H9 (cell line): ENCODE data around the gene CACNA1D. TPM values are rescaled to one million over a fixed set of nuclear protein-coding genes. Genes with fewer than 3 reads are reported as not detected.

Experiments
- DNase-seq: peaks from one replicate; pipeline ENCODE4 v3.0.0-alpha.2; 2017
- H2AFZ ChIP-seq: one replicate; pipeline ENCODE4 v1.6.1; 2013; ENCODE audit warnings: mild to moderate bottlenecking, low read length, control low read depth, moderate library complexity
- H2AK5ac ChIP-seq: 2 replicates; pipeline ENCODE4 v1.6.1; 2013; ENCODE audit warnings: low read length, control low read depth, mixed read lengths; ENCODE audit not compliant: insufficient read length
- H2BK120ac ChIP-seq: one replicate; pipeline ENCODE4 v1.6.1; 2013; ENCODE audit warnings: low read depth, mild to moderate bottlenecking, low read length, control low read depth, inconsistent platforms; ENCODE audit not compliant: poor library complexity, severe bottlenecking
- H2BK12ac ChIP-seq: 2 replicates; pipeline ENCODE4 v1.6.1; 2013; ENCODE audit warnings: low read length, control low read depth, mixed read lengths, low read depth; ENCODE audit not compliant: insufficient read length
- H2BK15ac ChIP-seq: 2 replicates; pipeline ENCODE4 v1.6.1; 2013; ENCODE audit warnings: low read depth, low read length, control low read depth
- H2BK20ac ChIP-seq: one replicate; pipeline ENCODE4 v1.6.1; 2013; ENCODE audit warnings: low read depth, mild to moderate bottlenecking, low read length, control low read depth, inconsistent platforms; ENCODE audit not compliant: poor library complexity, severe bottlenecking
- H2BK5ac ChIP-seq: 2 replicates; pipeline ENCODE4 v1.6.1; 2013; ENCODE audit warnings: low read length, control low read depth, mixed read lengths; ENCODE audit not compliant: insufficient read length
- H3K14ac ChIP-seq: 2 replicates; pipeline ENCODE4 v1.6.1; 2013; ENCODE audit warnings: low read length, control low read depth; ENCODE audit not compliant: insufficient read depth
- H3K18ac ChIP-seq: 2 replicates; pipeline ENCODE4 v1.6.1; 2013; ENCODE audit warnings: low read depth, mild to moderate bottlenecking, mixed read lengths, low read length, control low read depth; ENCODE audit not compliant: insufficient read length
- H3K23ac ChIP-seq: 2 replicates; pipeline ENCODE4 v1.6.1; 2013; ENCODE audit warnings: low read length, control low read depth, mixed read lengths, low read depth; ENCODE audit not compliant: insufficient read length
- H3K23me2 ChIP-seq: 2 replicates; pipeline ENCODE4 v1.6.1; 2013; ENCODE audit warnings: low read depth, mild to moderate bottlenecking, mixed read lengths, low read length, control low read depth; ENCODE audit not compliant: insufficient read length, poor library complexity, severe bottlenecking
- H3K27ac ChIP-seq: 2 replicates; pipeline ENCODE4 v1.5.1; 2013; ENCODE audit warnings: low read length, control low read depth, mixed read lengths, low read depth; ENCODE audit not compliant: insufficient read length
- H3K27me3 ChIP-seq: 2 replicates; pipeline ENCODE4 v1.6.1; 2013; ENCODE audit warnings: low read length, control low read depth, inconsistent platforms; ENCODE audit not compliant: insufficient read depth
- H3K4ac ChIP-seq: 2 replicates; pipeline ENCODE4 v1.6.1; 2013; ENCODE audit warnings: low read depth, mild to moderate bottlenecking, control low read depth, inconsistent platforms, low read length, moderate library complexity
- H3K4me1 ChIP-seq: 2 replicates; pipeline ENCODE4 v1.6.1; 2013; ENCODE audit warnings: low read length, control low read depth, inconsistent platforms; ENCODE audit not compliant: insufficient read depth
- H3K4me2 ChIP-seq: 2 replicates; pipeline ENCODE4 v1.6.1; 2013; ENCODE audit warnings: low read length, control low read depth, mixed read lengths; ENCODE audit not compliant: insufficient read length, insufficient read depth
- H3K56ac ChIP-seq: 2 replicates; pipeline ENCODE4 v1.6.1; 2013; ENCODE audit warnings: low read depth, mild to moderate bottlenecking, mixed read lengths, low read length, control low read depth; ENCODE audit not compliant: insufficient read length
- H3K79me1 ChIP-seq: 2 replicates; pipeline ENCODE4 v1.6.1; 2013; ENCODE audit warnings: low read depth, mild to moderate bottlenecking, moderate library complexity, low read length, control low read depth, inconsistent platforms; ENCODE audit not compliant: insufficient read depth, poor library complexity, severe bottlenecking
- H3K79me2 ChIP-seq: 2 replicates; pipeline ENCODE4 v1.6.1; 2013; ENCODE audit warnings: low read length, control low read depth, inconsistent platforms; ENCODE audit not compliant: insufficient read depth
- H3K9ac ChIP-seq: 2 replicates; pipeline ENCODE4 v1.6.1; 2013; ENCODE audit warnings: low read length, control low read depth, mixed read lengths; ENCODE audit not compliant: insufficient read length; ENCODE audit errors: extremely low read depth
- H3K9me3 ChIP-seq: one replicate; pipeline ENCODE4 v1.6.1; 2013; ENCODE audit warnings: low read depth, low read length, inconsistent platforms; ENCODE audit not compliant: control insufficient read depth
- H3T11ph ChIP-seq: one replicate; pipeline ENCODE4 v1.6.1; 2013; ENCODE audit warnings: mild to moderate bottlenecking, low read length, control low read depth, inconsistent platforms
- H4K20me1 ChIP-seq: one replicate; pipeline ENCODE4 v1.6.1; 2013; ENCODE audit not compliant: control insufficient read depth, insufficient read length, insufficient read depth
- H4K5ac ChIP-seq: 2 replicates; pipeline ENCODE4 v1.6.1; 2013; ENCODE audit warnings: low read depth, mild to moderate bottlenecking, mixed read lengths, low read length, control low read depth; ENCODE audit not compliant: insufficient read length
- H4K8ac ChIP-seq: replicated peaks from 2 replicates; pipeline ENCODE4 v1.6.1; 2013; ENCODE audit warnings: low read length, control low read depth, mixed read lengths, low read depth; ENCODE audit not compliant: insufficient read length
- H4K91ac ChIP-seq: 2 replicates; pipeline ENCODE4 v1.6.1; 2013; ENCODE audit warnings: low read depth, mild to moderate bottlenecking, moderate library complexity, mixed read lengths, low read length, control low read depth; ENCODE audit not compliant: insufficient read length
- H3K27ac Mint-ChIP-seq, 3 experiments: 2 replicates in 2 of 3; 3 replicates in 1 of 3; pipeline ENCODE4 v1.8.0; 2020 to 2021; ENCODE audit warnings: mixed read lengths in 3 of 3, mild to moderate bottlenecking in 1 of 3, moderate library complexity in 1 of 3
- H3K27me3 Mint-ChIP-seq: 2 replicates; pipeline ENCODE4 v1.8.0; 2021; ENCODE audit warnings: low read depth, mild to moderate bottlenecking, moderate library complexity, mixed read lengths
- H3K36me3 Mint-ChIP-seq, 3 experiments: 2 replicates in 2 of 3; 3 replicates in 1 of 3; pipeline ENCODE4 v1.8.0; 2020 to 2021; ENCODE audit warnings: low read depth in 3 of 3, mixed read lengths in 3 of 3; ENCODE audit not compliant: insufficient read depth in 1 of 3
- H3K4me1 Mint-ChIP-seq, 2 experiments: 2 replicates each; pipeline ENCODE4 v1.8.0; 2020; ENCODE audit warnings: mixed read lengths in 2 of 2
- H3K4me3 Mint-ChIP-seq, 2 experiments: 2 replicates in 1 of 2; 3 replicates in 1 of 2; pipeline ENCODE4 v1.8.0; 2020 to 2021; ENCODE audit warnings: mild to moderate bottlenecking in 2 of 2, mixed read lengths in 2 of 2, moderate library complexity in 1 of 2
- H3K9me3 Mint-ChIP-seq, 2 experiments: 2 replicates in 1 of 2; 3 replicates in 1 of 2; pipeline ENCODE4 v1.8.0; 2020; ENCODE audit warnings: mild to moderate bottlenecking in 2 of 2, mixed read lengths in 2 of 2, moderate library complexity in 1 of 2
- CTCF ChIP-seq: fragments of 200-600 bp; sonication (generic); conservative IDR thresholded peaks from 3 replicates; pipeline ENCODE4 v1.8.0; 2021; ENCODE audit warnings: antibody characterized with exemption, mild to moderate bottlenecking
- WGBS: extraction: QIAGEN DNeasy Blood & Tissue Kit; methylation state at CpG from one replicate; pipeline ENCODE4 v1.1.7; 2013; ENCODE audit warnings: missing lambda C conversion rate, low lambda C conversion rate, mixed read lengths; ENCODE audit not compliant: insufficient read length; ENCODE audit errors: extremely low coverage; 5-methylcytosine and 5-hydroxymethylcytosine counted together
- total RNA-seq: library from RNA; stranded (reverse); gene quantifications from 2 replicates; pipeline ENCODE4 v1.2.1, GENCODE V29; 2021

CACNA1D gene
- total RNA-seq, 1 experiment from 2014 or later, result 3.5 TPM

DNA sequence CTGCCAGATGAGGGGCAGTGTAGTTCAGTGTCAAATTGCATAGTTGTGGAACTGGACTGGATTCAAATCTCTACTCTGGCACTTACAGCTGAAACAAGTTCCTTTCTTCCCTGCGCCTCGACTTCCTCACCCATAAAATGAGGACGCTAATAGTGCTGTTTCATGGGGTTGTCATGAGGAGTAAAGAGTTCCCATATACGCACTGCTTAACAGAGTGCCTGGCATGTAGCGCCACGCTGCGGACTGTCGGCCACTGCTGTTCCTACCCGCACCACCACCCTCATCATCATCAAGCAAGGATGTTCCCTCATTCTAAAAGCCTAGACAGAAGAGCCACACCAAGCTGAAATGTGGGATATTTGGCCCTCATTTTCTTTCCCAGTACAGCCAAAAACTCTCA is 259.9 kb downstream of the CACNA1D start:
- H3K27ac Mint-ChIP-seq, result no peak overlapping the region
- H2BK12ac ChIP-seq, result no peak overlapping the region

More for the DNA sequence above, 259.9 kb downstream of the CACNA1D start:
- Histone ChIP-seq H2BK20ac (no peak overlapping the region), H3K4me2 (no peak overlapping the region), H3K9me3 (no peaks in the 10 kb centered on the region), H3K23ac (no peak overlapping the region), H3T11ph (no peak overlapping the region), H2BK120ac (no peak overlapping the region), H3K4me1 (peaks cover 3% of the 10 kb centered on the region; the same call in 1 of the 2 replicates), H3K18ac (no peak overlapping the region), H3K23me2 (no peaks in the 10 kb centered on the region), H3K4ac (no peak overlapping the region), H2BK5ac (no peak overlapping the region), H4K20me1 (no peaks in the 10 kb centered on the region), H3K14ac (no peak overlapping the region; the same call in 1 of the 2 replicates), H4K91ac (no peak overlapping the region), H4K5ac (peak overlapping the region; percentile 7), H3K27me3 (no peaks in the 10 kb centered on the region), H3K9ac (no peak overlapping the region), H2AK5ac (no peak overlapping the region), H3K56ac (no peak overlapping the region), H2AFZ (no peak overlapping the region), H3K27ac (no peak overlapping the region), H2BK15ac (no peak overlapping the region), H4K8ac (no peak overlapping the region), H3K79me2 (no peaks in the 10 kb centered on the region), H3K79me1 (no peaks in the 10 kb centered on the region)
- H3K36me3 Mint-ChIP-seq, result peaks cover 0 to 2% (median 0%) of the 10 kb centered on the region in 3 experiments; a peak in 1 of 7 replicates
- H3K9me3 Mint-ChIP-seq, result no peaks in the 10 kb centered on the region
- no peak for TF ChIP-seq CTCF
- WGBS, result no CpG with 5 or more reads among the region's 9 CpGs
- DNase-seq, result no peak
- no peak overlapping the region for H3K4me3 Mint-ChIP-seq
- peaks cover 19% of the 10 kb centered on the region for H3K27me3 Mint-ChIP-seq
- peaks cover 11 to 26% of the 10 kb centered on the region in 2 experiments for H3K4me1 Mint-ChIP-seq
